SK-N-SH (cell line): ENCODE results near the gene FAM151A. TPM values are rescaled to one million over a fixed set of nuclear protein-coding genes. Genes with fewer than 3 reads are reported as not detected.

Source experiments
- CTCF ChIA-PET: fragments of 300-600, 350-600 bp; formaldehyde crosslinking; extraction: SDS; loops from one replicate; lab custom pipeline; 2021; lab: Yijun Ruan, JAX
- POLR2A ChIA-PET: fragments of 350-600 bp; sonication (Branson Sonifier 250); formaldehyde crosslinking; extraction: SDS; loops from one replicate; lab custom pipeline; 2020; ENCODE audit warnings: antibody characterized with exemption, inconsistent platforms; lab: Yijun Ruan, JAX
- DNase-seq: peaks from one replicate; pipeline ENCODE4 v3.0.0; 2012
- H2AFZ ChIP-seq: fragments of 200-600 bp; sonication (generic); 2 replicates; pipeline ENCODE4 v1.8.1; 2016; ENCODE audit warnings: antibody characterized with exemption, mild to moderate bottlenecking, low read depth
- H3F3A ChIP-seq: fragments of 200-600 bp; sonication (generic); replicated peaks from 2 replicates; pipeline ENCODE3; 2016; ENCODE audit warnings: antibody characterized with exemption, mild to moderate bottlenecking; ENCODE audit not compliant: insufficient read depth
- H3K27ac ChIP-seq, 2 experiments: fragments of 200-500 bp in 1 of 2; fragments of 200-600 bp in 1 of 2; sonication (Bioruptor generic) in 1 of 2; sonication (generic), shearing (Covaris generic) in 1 of 2; 2 replicates each; pipeline versions ENCODE4 v1.5.1 to v1.6.1; 2014 to 2016; ENCODE audit warnings: low read depth in 2 of 2, inconsistent platforms in 1 of 2, low read length in 1 of 2, mild to moderate bottlenecking in 1 of 2, mixed read lengths in 1 of 2
- H3K27me3 ChIP-seq: fragments of 200-600 bp; sonication (generic), shearing (Covaris generic); 2 replicates; pipeline ENCODE4 v1.6.1; 2016; ENCODE audit warnings: mixed run types; ENCODE audit not compliant: insufficient read depth
- H3K36me3 ChIP-seq, 2 experiments: fragments of 200-500 bp in 1 of 2; fragments of 200-600 bp in 1 of 2; sonication (Bioruptor generic) in 1 of 2; sonication (generic) in 1 of 2; replicated peaks in 1 of 2; 2 replicates each; pipeline versions ENCODE3 to v1.5.1; 2014 to 2016; ENCODE audit warnings: low read length in 1 of 2, mild to moderate bottlenecking in 1 of 2; ENCODE audit not compliant: insufficient read depth in 2 of 2, control insufficient read depth in 1 of 2
- H3K4me1 ChIP-seq, 2 experiments: fragments of 200-500 bp in 1 of 2; fragments of 200-600 bp in 1 of 2; sonication (Bioruptor generic) in 1 of 2; sonication (generic), shearing (Covaris generic) in 1 of 2; 2 replicates each; pipeline versions ENCODE4 v1.5.1 to v1.6.1; 2014 to 2016; ENCODE audit warnings: low read depth in 1 of 2, low read length in 1 of 2, mixed run types in 1 of 2; ENCODE audit not compliant: insufficient read depth in 2 of 2, control insufficient read depth in 1 of 2
- H3K4me2 ChIP-seq: fragments of 200-600 bp; sonication (generic), shearing (Covaris generic); 2 replicates; pipeline ENCODE4 v1.6.1; 2017; ENCODE audit warnings: mixed run types
- H3K4me3 ChIP-seq, 2 experiments: fragments of 200-500 bp in 1 of 2; fragments of 200-600 bp in 1 of 2; sonication (Bioruptor generic) in 1 of 2; sonication (generic), shearing (Covaris generic) in 1 of 2; 2 replicates each; pipeline versions ENCODE4 v1.5.1 to v1.8.1; 2014 to 2016; ENCODE audit warnings: low read depth in 2 of 2, inconsistent platforms in 1 of 2, low read length in 1 of 2, mild to moderate bottlenecking in 1 of 2, mixed read lengths in 1 of 2, moderate library complexity in 1 of 2
- H3K79me2 ChIP-seq: fragments of 200-600 bp; sonication (generic); 2 replicates; pipeline ENCODE4 v1.8.1; 2017; ENCODE audit warnings: mild to moderate bottlenecking; ENCODE audit not compliant: insufficient read depth
- H3K9ac ChIP-seq: fragments of 200-600 bp; sonication (generic); 2 replicates; pipeline ENCODE4 v1.6.1; 2017; ENCODE audit warnings: mixed run types
- H3K9me2 ChIP-seq: fragments of 200-600 bp; sonication (generic); 2 replicates; pipeline ENCODE4 v1.6.1; 2017; ENCODE audit warnings: mixed run types
- H3K9me3 ChIP-seq: fragments of 200-600 bp; sonication (generic); 2 replicates; pipeline ENCODE4 v1.6.1; 2017; ENCODE audit warnings: mixed run types, mild to moderate bottlenecking, moderate library complexity
- H4K20me1 ChIP-seq: fragments of 200-600 bp; sonication (generic); 2 replicates; pipeline ENCODE4 v1.6.1; 2017; ENCODE audit warnings: mild to moderate bottlenecking, mixed run types; ENCODE audit not compliant: insufficient read depth
- CHD2 ChIP-seq: fragments of 150-350 bp; IDR thresholded peaks from 2 replicates; pipeline ENCODE4 v1.6.1; 2018; ENCODE audit warnings: low read length; ENCODE audit not compliant: partially characterized antibody
- CTCF ChIP-seq: fragments of 200-600 bp; sonication (generic); IDR thresholded peaks from 2 replicates; pipeline ENCODE4 v1.6.1; 2017; ENCODE audit warnings: antibody characterized with exemption, mild to moderate bottlenecking, moderate library complexity
- ELF1 ChIP-seq: IDR thresholded peaks from 2 replicates; pipeline ENCODE4 v1.4.0; 2012
- EZH2phosphoT487 ChIP-seq: fragments of 200-600 bp; sonication (generic); IDR thresholded peaks from 2 replicates; pipeline ENCODE4 v1.6.1; 2017; ENCODE audit warnings: low read depth, mixed run types, mild to moderate bottlenecking, antibody characterized with exemption, moderate library complexity, borderline replicate concordance
- FOSL2 ChIP-seq: IDR thresholded peaks from 2 replicates; pipeline ENCODE4 v1.4.0; 2012; ENCODE audit warnings: low read depth, mild to moderate bottlenecking, moderate library complexity, borderline replicate concordance
- GABPA ChIP-seq: IDR thresholded peaks from 2 replicates; pipeline ENCODE4 v1.4.0; 2012; ENCODE audit warnings: low read depth, mild to moderate bottlenecking
- MAX ChIP-seq: IDR thresholded peaks from 2 replicates; pipeline ENCODE4 v1.4.0; 2012; ENCODE audit warnings: low read depth
- NRF1 ChIP-seq: IDR thresholded peaks from 2 replicates; pipeline ENCODE4 v1.6.1; 2012; ENCODE audit warnings: low read depth, mild to moderate bottlenecking, low read length
- POLR2AphosphoS5 ChIP-seq: IDR thresholded peaks from 2 replicates; pipeline ENCODE4 v1.6.1; 2012; ENCODE audit warnings: low read depth, low read length
- SMC3 ChIP-seq: IDR thresholded peaks from 2 replicates; pipeline ENCODE4 v1.6.1; 2012; ENCODE audit warnings: low read depth, low read length, improper control_type of control experiment
- TCF12 ChIP-seq: IDR thresholded peaks from 2 replicates; pipeline ENCODE4 v1.4.0; 2012
- USF2 ChIP-seq: fragments of 150-350 bp; IDR thresholded peaks from 2 replicates; pipeline ENCODE4 v1.6.1; 2017; ENCODE audit warnings: antibody characterized with exemption, low read length, low read depth, borderline replicate concordance
- YY1 ChIP-seq: IDR thresholded peaks from 2 replicates; pipeline ENCODE4 v1.4.0; 2012; ENCODE audit warnings: low read depth, mild to moderate bottlenecking
- WGBS: methylation state at CpG from one replicate; pipeline ENCODE4 v1.1.6; 2017; ENCODE audit warnings: low lambda C conversion rate; 5-methylcytosine and 5-hydroxymethylcytosine counted together
- polyA plus RNA-seq, 3 experiments: library from polyadenylated mRNA; depleted of rRNA; stranded (reverse); fragments of >200 nt; gene quantifications; 2 replicates each; pipeline ENCODE4 v1.2.3, GENCODE V29; 2012
- TF ChIP-seq, protein P1 (sequence below): IDR thresholded peaks from 2 replicates; pipeline ENCODE4 v1.4.0; 2012; ENCODE audit warnings: low read depth, borderline replicate concordance
- TF ChIP-seq, protein P2 (sequence below): fragments of 150-350 bp; IDR thresholded peaks from 2 replicates; pipeline ENCODE4 v1.6.1; 2016; ENCODE audit warnings: mild to moderate bottlenecking, low read depth, low read length
- TF ChIP-seq, protein P3 (sequence below): IDR thresholded peaks from 2 replicates; pipeline ENCODE4; 2012

FAM151A gene
- polyA plus RNA-seq, 1 of the 3 experiments (the other 2 are of a cell fraction), result not detected

DNA sequence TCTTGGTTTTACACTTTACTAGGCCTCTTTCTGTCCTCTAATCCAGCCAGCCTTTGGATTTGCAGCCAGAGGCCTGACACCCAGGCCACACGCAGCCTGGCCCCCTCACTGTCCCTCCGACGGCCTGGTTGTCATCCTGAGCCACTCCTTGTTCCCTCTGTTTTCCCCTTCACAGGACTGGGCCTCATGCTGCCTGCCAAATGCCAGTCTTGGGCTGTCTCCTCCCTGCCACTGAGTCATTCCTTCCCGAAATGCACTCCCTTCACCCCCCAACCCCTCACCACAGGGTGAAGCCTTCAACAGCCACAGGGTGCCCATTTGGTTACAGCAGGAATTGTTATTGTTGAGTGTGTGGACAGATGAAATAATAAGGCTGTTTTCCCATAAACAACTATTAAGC is 54.0 kb downstream of the FAM151A start:
- no peak overlapping the region for H3K4me2 ChIP-seq
- DNase-seq, result no peak
- no peaks in the 10 kb centered on the region for H3K9me3 ChIP-seq
- H3K36me3 ChIP-seq, result no peaks in the 10 kb centered on the region
- H3K9me2 ChIP-seq, result no peaks in the 10 kb centered on the region
- ChIA-PET POLR2A (no interaction called here), CTCF (interaction anchor here (1.0 to 4.8 kb wide), 3 partner anchors 22 to 453 kb away, joined by 3 to 40 read pairs (median 3); partner anchors contain the start of gene ACOT11)
- H2AFZ ChIP-seq, result no peak overlapping the region
- H3K27ac ChIP-seq, result 0 out of 4 replicates have a peak overlapping the region, but pooled peaks of 1 of the 2 experiments have one; percentile 18
- no peak for TF ChIP-seq POLR2AphosphoS5
- no peak overlapping the region for H3K4me3 ChIP-seq
- H3K9ac ChIP-seq, result no peak overlapping the region
- H3K4me1 ChIP-seq, result peaks cover 14 to 27% of the 10 kb centered on the region in 2 experiments; a peak in 2 of 4 replicates
- WGBS, result 78% methylated on average over 4 of the region's 4 CpGs
- no peaks in the 10 kb centered on the region for H3K27me3 ChIP-seq
- H3F3A ChIP-seq, result no peaks in the 10 kb centered on the region
- H4K20me1 ChIP-seq, result no peaks in the 10 kb centered on the region
- no peaks in the 10 kb centered on the region for H3K79me2 ChIP-seq

- Histone ChIP-seq H3K79me2 (no peaks in the 10 kb centered on the region), H3K4me1 (peaks cover 14 to 27% of the 10 kb centered on the region in 2 experiments; a peak in 2 of 4 replicates)
Measured at GRCh38 chr1:54567961-54568360, 55.4 kb downstream of the FAM151A start.

More at GRCh38 chr1:54567961-54568360, 55.4 kb downstream of the FAM151A start:
- Histone ChIP-seq H3K9ac (no peak overlapping the region), H4K20me1 (no peaks in the 10 kb centered on the region), H3K4me3 (no peak overlapping the region)
- TF ChIP-seq YY1, result no peak
- no peak for TF ChIP-seq USF2
- TF ChIP-seq, protein P1, sequence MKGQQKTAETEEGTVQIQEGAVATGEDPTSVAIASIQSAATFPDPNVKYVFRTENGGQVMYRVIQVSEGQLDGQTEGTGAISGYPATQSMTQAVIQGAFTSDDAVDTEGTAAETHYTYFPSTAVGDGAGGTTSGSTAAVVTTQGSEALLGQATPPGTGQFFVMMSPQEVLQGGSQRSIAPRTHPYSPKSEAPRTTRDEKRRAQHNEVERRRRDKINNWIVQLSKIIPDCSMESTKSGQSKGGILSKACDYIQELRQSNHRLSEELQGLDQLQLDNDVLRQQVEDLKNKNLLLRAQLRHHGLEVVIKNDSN, result no peak
- TF ChIP-seq TCF12, result no peak
- TF ChIP-seq, protein P2, sequence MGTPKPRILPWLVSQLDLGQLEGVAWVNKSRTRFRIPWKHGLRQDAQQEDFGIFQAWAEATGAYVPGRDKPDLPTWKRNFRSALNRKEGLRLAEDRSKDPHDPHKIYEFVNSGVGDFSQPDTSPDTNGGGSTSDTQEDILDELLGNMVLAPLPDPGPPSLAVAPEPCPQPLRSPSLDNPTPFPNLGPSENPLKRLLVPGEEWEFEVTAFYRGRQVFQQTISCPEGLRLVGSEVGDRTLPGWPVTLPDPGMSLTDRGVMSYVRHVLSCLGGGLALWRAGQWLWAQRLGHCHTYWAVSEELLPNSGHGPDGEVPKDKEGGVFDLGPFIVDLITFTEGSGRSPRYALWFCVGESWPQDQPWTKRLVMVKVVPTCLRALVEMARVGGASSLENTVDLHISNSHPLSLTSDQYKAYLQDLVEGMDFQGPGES, result no peak
- TF ChIP-seq SMC3, result no peak
- TF ChIP-seq FOSL2, result no peak
- no peak for TF ChIP-seq MAX
- TF ChIP-seq CHD2, result no peak
- no peak for TF ChIP-seq CTCF
- TF ChIP-seq, protein P3, sequence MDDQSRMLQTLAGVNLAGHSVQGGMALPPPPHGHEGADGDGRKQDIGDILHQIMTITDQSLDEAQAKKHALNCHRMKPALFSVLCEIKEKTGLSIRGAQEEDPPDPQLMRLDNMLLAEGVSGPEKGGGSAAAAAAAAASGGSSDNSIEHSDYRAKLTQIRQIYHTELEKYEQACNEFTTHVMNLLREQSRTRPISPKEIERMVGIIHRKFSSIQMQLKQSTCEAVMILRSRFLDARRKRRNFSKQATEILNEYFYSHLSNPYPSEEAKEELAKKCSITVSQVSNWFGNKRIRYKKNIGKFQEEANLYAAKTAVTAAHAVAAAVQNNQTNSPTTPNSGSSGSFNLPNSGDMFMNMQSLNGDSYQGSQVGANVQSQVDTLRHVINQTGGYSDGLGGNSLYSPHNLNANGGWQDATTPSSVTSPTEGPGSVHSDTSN, result no peak
- no peak for TF ChIP-seq EZH2phosphoT487
- TF ChIP-seq GABPA, result no peak
- TF ChIP-seq NRF1, result no peak
- no peak for TF ChIP-seq ELF1
- TF ChIP-seq, all 33 proteins: peak for 0
- CTCF ChIA-PET, result interaction anchor here (1.5 kb wide), 1 partner anchor 66 kb away, joined by 3 read pairs; no protein-coding TSS in a partner anchor
- no peak for DNase-seq
- Histone ChIP-seq H3K27me3 (no peaks in the 10 kb centered on the region), H3K9me3 (no peaks in the 10 kb centered on the region), H3K36me3 (no peaks in the 10 kb centered on the region), H3K9me2 (no peaks in the 10 kb centered on the region), H3K27ac (no peak overlapping the region), H3F3A (no peaks in the 10 kb centered on the region), H3K4me2 (no peak overlapping the region), H2AFZ (no peak overlapping the region)
- 79% methylated on average over 5 of the region's 5 CpGs for WGBS
- POLR2A ChIA-PET, result no interaction called here
